Type B pancreatic cell (in vitro differentiated cells): ENCODE data around the gene MBOAT2. TPM values are rescaled to one million over a fixed set of nuclear protein-coding genes. Genes with fewer than 3 reads are reported as not detected.

Experiments used
- DNase-seq: peaks from one replicate; pipeline ENCODE4 v3.0.0; 2021; ENCODE audit warnings: mixed read lengths; ENCODE audit not compliant: unreplicated experiment; ENCODE audit errors: extremely low spot score
- H3K27ac Mint-ChIP-seq: 2 replicates; pipeline ENCODE4 v1.8.0; 2021; ENCODE audit warnings: mild to moderate bottlenecking, mixed read lengths
- H3K27me3 Mint-ChIP-seq: 2 replicates; pipeline ENCODE4 v1.8.0; 2021; ENCODE audit warnings: mixed read lengths
- H3K36me3 Mint-ChIP-seq: 2 replicates; pipeline ENCODE4 v1.8.0; 2021; ENCODE audit warnings: mixed read lengths
- H3K4me1 Mint-ChIP-seq: one replicate; pipeline ENCODE4 v1.8.0; 2021; ENCODE audit warnings: mixed read lengths; ENCODE audit not compliant: unreplicated experiment
- H3K4me3 Mint-ChIP-seq: 2 replicates; pipeline ENCODE4 v1.8.0; 2021; ENCODE audit warnings: mild to moderate bottlenecking, mixed read lengths
- H3K9me3 Mint-ChIP-seq: 2 replicates; pipeline ENCODE4 v1.8.0; 2021; ENCODE audit warnings: mixed read lengths
- CTCF ChIP-seq: fragments of 200-600 bp; sonication (generic); conservative IDR thresholded peaks from 2 replicates; pipeline ENCODE4 v1.5.0; 2021; ENCODE audit warnings: antibody characterized with exemption, mild to moderate bottlenecking
- total RNA-seq: library from RNA; stranded (reverse); gene quantifications from 2 replicates; pipeline ENCODE4 v1.2.1, GENCODE V29; 2021; ENCODE audit warnings: low replicate concordance

MBOAT2 gene
- total RNA-seq, 1 donor from 2014 or later, result 60.8 TPM

- H3K36me3 Mint-ChIP-seq, result no peaks in the 10 kb centered on the region
- H3K9me3 Mint-ChIP-seq, result no peaks in the 10 kb centered on the region
- H3K4me3 Mint-ChIP-seq, result no peak overlapping the region
- H3K4me1 Mint-ChIP-seq, result peaks cover 23% of the 10 kb centered on the region
- H3K27ac Mint-ChIP-seq, result no peak overlapping the region
- no peak for DNase-seq
- peaks cover 14% of the 10 kb centered on the region for H3K27me3 Mint-ChIP-seq
- TF ChIP-seq CTCF, result no peak
Measured at GRCh38 chr2:9030841-9031240, 27.4 kb upstream of the MBOAT2 start.

GRCh38 chr2:9030190-9030589, 26.7 kb upstream of the MBOAT2 start:
- Mint-ChIP-seq H3K27ac (no peak overlapping the region), H3K4me1 (peaks cover 23% of the 10 kb centered on the region), H3K4me3 (no peak overlapping the region), H3K36me3 (no peaks in the 10 kb centered on the region), H3K27me3 (peaks cover 14% of the 10 kb centered on the region), H3K9me3 (no peaks in the 10 kb centered on the region)
- DNase-seq, result no peak
- no peak for TF ChIP-seq CTCF

GRCh38 chr2:9029721-9030120, 26.2 kb upstream of the MBOAT2 start:
- H3K4me1 Mint-ChIP-seq, result peaks cover 23% of the 10 kb centered on the region
- no peak overlapping the region for H3K27ac Mint-ChIP-seq
- DNase-seq, result no peak
- H3K36me3 Mint-ChIP-seq, result no peaks in the 10 kb centered on the region
- no peak overlapping the region for H3K4me3 Mint-ChIP-seq
- no peak for TF ChIP-seq CTCF
- no peaks in the 10 kb centered on the region for H3K9me3 Mint-ChIP-seq
- peaks cover 14% of the 10 kb centered on the region for H3K27me3 Mint-ChIP-seq

GRCh38 chr2:9027884-9028283, 24.4 kb upstream of the MBOAT2 start:
- H3K27me3 Mint-ChIP-seq, result peaks cover 14% of the 10 kb centered on the region
- H3K4me3 Mint-ChIP-seq, result no peak overlapping the region
- H3K36me3 Mint-ChIP-seq, result no peaks in the 10 kb centered on the region
- no peaks in the 10 kb centered on the region for H3K9me3 Mint-ChIP-seq
- no peak overlapping the region for H3K27ac Mint-ChIP-seq
- TF ChIP-seq CTCF, result no peak
- DNase-seq, result no peak
- H3K4me1 Mint-ChIP-seq, result peaks cover 11% of the 10 kb centered on the region

GRCh38 chr2:9025746-9026145, 22.3 kb upstream of the MBOAT2 start:
- TF ChIP-seq CTCF, result no peak
- Mint-ChIP-seq H3K27me3 (peaks cover 4% of the 10 kb centered on the region), H3K9me3 (no peaks in the 10 kb centered on the region), H3K27ac (peak overlapping the region; percentile 44), H3K36me3 (no peaks in the 10 kb centered on the region), H3K4me1 (no peaks in the 10 kb centered on the region), H3K4me3 (no peak overlapping the region)
- no peak for DNase-seq

- H3K9me3 Mint-ChIP-seq, result no peaks in the 10 kb centered on the region
- no peak overlapping the region for H3K4me3 Mint-ChIP-seq
- DNase-seq, result no peak
- TF ChIP-seq CTCF, result no peak
- no peaks in the 10 kb centered on the region for H3K4me1 Mint-ChIP-seq
- no peaks in the 10 kb centered on the region for H3K36me3 Mint-ChIP-seq
- no peak overlapping the region for H3K27ac Mint-ChIP-seq
- peaks cover 4% of the 10 kb centered on the region for H3K27me3 Mint-ChIP-seq
Measured at GRCh38 chr2:9024575-9024974, 21.1 kb upstream of the MBOAT2 start.
